Stimulated activated CD4-positive, alpha-beta T cell treated with anti-CD3 and anti-CD28 coated beads, TNF-alpha, amount 100 ng/mL, for 48 hours (primary cell): Measurements from ENCODE around the gene WIPF2.
A peak's percentile ranks its signal among the peaks of the same experiment; 100 is the strongest.

Source experiments
- DNase-seq, 3 donors: peaks; one replicate each; pipeline ENCODE4 v3.0.0-alpha.2; 2020; ENCODE audit warnings: low read depth in 3 of 3

WIPF2 gene

GRCh38 chr17:40313668-40314583 lies 94.8 kb downstream of the WIPF2 start:
- no peak for DNase-seq

DNA sequence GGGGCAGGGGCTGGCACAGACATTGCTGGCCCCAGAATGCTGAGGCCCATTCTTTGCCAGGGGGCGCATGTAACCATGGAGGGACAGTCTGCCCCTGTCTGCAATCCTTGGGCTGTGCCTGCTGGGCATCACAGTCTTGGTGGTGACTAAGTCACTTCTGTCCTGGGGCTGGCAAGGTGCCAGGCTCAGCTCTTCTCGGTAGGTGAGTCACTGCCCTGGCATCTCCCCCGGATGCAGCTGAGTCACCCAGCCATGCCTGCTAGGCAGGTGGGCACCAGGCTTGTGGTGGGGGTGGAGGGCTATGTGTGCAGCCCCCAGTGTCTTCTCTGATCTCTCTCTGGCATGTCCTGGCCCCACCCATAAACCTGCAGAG lies 95.5 kb downstream of the WIPF2 start:
- DNase-seq: peak; percentile 67 to 80 (median 74)

- no peak for DNase-seq
Measured at GRCh38 chr17:40315206-40315605, 96.1 kb downstream of the WIPF2 start.

- DNase-seq: no peak
Measured at GRCh38 chr17:40315678-40316570, 96.8 kb downstream of the WIPF2 start.

DNA sequence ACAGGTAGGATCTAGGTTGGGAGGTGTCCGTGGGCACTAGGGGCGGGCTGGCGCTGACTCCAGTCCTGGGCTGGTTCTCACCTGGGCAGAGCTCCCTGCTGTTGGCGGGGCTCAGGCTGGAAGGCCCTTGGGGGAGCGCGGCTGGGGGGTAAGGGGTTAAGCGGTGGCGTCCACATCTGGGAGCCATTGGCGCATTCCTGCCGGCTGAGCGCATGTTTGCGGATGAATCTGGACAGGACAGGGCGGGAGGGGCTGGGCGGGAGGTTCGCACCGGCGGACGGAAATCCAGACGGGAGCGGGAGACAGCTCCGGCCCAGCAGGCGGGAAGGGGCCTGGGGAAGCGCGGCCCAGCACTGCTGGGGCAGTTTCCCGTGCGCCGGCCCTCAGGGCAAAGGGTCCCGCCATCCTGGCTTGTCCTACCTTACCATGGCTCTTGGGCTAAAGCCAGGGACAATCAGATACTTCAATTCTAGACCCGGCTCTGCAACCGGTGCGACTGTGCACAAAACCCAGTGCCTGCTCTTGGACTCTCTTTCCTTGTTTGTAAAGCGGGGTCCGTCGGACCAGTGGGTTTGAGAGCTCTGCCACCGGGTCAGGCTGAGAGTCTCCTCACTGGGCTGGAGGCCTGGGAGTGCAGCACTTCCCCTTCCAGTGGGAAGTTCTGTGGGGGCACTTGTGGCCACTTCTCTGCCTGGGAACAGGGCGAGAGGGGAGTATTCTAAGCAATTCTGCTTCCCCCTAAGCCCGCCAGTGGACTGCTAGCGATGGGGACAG lies 97.7 kb downstream of the WIPF2 start:
- DNase-seq: no peak

- DNase-seq: no peak
Measured at GRCh38 chr17:40317345-40317873, 98.3 kb downstream of the WIPF2 start.

DNA sequence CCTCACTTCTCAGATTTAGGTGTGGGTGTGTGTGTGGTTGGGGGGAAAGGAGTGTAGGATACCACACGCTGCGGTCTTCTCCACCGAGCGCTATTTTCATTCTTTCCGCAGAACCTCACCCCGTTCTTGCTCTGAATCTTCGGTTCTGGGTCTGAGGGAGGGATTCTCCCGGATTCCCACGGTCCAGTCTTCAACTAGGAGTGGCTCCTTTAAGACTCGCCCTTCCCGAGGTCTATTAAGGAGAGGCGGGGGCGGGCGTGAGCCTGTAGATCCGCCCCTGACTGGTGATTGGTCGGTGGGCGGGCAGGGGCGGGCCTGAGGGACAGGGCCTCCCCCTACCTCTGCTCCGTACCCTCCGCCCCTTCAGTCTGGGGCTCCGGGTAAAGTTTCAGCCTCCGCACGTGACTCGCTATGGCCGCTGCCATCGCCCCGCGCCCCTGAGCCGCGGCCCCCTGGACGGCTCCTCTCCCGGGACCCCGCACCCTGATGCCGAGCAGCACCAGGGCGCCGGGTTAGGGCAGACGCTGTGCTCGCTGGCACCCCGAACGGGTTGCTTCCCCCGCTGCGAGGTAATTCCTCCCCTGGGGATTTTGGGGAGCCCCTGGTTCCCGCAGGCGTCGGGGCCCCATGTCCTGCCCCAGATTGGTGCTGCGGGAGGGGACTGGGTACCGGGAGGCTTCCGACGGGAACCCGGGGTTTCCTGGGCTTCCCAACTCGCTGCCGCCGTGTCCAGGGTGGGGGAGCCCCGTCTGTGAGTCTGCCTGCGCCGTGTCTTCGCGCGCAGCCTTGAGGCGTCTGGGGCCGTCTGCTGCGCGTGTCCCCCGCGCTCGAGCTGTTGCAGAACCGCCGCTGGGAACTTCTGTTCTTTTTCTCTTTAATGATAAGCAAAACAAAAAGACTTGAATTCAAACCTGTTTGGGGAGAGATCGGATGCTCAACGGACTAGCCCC lies 99.1 kb downstream of the WIPF2 start:
- peak; percentile 86 to 93 (median 89) for DNase-seq

DNA sequence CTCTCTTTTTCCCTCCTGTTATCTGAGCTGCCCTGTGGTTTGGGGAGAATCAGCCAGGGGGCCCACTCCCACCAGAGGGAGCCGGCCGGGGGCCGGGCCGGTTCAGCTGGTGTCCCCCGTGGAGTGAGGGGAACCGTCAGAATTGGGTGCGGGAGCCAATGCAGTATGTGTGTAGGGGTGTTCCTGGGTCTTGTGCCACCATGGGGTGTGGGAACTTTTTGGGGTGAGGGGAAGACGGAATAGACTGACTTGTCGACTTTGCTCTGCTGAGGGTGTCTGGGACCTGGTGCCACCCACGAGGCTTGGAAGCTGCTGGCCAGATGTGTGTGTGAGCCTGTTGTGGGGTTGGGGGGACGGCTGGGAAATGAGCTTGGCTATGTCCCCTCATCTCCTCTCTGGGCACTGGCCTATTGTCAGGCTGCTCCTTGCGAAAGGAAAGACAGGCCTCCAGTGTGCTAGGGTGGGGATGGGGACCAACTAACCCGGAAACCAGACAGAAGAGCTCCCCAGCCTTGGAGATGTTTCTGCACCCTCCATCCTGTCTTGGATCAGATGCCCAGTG lies 99.8 kb downstream of the WIPF2 start:
- no peak for DNase-seq

GRCh38 chr17:40319651-40320540 lies 100.8 kb downstream of the WIPF2 start:
- no peak for DNase-seq

DNA sequence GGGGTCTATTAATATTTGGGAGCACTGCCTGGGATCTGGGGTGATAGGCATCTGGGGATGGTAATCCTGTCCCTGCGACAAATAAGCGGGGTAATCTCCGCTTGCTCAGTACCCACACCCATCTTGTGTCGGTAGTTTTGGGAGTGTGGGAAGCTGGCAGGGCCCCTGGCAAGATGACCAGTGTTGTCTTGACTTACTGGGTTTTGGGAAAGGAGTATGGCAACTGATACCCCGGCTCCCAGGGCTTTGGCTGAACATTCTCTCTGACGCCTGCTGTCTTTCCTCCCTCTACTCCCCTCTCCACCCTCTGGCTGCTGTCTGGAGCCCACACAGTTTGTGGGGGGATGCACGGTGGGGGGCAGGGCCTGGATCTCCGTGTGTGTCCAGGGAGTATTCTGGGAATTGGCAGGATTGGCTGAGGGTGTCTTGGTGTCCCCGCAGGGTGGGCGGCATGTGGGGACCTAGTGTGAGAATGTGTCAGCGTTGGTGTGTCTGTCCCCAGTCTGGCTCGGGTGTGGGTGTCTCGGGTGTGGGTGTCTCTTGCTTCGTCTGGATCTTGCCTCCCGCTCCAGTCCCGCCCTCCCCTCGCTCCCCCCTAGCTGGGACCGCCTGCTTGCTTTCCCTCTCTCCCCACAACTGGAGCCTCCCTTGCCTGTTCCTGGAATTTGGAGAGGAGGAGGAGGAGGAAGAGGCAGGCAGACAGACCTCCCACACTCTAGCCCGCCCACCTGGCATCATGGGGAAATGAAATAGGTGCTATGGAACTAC lies 101.8 kb downstream of the WIPF2 start:
- no peak for DNase-seq

DNA sequence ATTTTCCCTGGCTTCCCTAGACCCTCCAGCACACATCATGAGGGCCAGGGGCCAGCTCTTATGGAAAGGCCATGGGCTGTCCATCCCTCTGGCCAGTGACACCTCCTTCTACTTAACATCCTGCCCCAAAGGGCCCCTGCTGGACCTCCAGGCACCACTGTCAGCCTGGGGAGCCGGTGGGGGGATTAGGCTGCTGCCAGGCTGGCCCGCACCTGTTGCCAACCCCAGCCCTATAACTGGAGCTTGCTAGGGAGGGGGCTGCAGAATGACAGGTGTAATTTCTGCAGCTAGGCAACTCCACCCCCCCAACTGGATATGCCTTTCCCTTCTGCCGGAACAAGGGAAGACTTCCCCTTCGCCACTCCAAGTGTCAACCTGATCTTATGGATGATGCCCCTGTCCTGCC lies 102.4 kb downstream of the WIPF2 start:
- DNase-seq: no peak

DNA sequence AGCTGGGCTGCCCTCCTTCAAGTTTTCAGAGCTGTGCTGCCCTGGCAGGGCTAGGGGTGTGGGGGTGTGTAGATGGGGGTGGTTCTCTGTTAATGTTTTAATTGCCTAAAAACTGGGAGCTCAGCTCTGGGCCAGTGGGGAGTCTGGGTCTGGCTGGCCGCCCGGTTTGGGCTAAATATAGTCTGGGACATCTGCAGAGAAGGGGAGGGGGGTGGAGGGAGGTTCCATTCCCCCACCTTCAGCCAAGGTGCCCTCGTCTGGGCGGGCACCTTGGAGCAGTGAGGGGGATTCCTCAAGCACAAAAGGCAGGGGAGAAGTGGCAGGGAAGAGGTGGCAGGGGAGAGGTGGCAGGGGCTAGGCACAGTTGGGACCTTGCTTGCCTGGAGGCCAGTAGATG lies 102.9 kb downstream of the WIPF2 start:
- DNase-seq: no peak

- peak; percentile 62 to 76 (median 64) for DNase-seq
Measured at GRCh38 chr17:40322358-40323315, 103.5 kb downstream of the WIPF2 start.

DNA sequence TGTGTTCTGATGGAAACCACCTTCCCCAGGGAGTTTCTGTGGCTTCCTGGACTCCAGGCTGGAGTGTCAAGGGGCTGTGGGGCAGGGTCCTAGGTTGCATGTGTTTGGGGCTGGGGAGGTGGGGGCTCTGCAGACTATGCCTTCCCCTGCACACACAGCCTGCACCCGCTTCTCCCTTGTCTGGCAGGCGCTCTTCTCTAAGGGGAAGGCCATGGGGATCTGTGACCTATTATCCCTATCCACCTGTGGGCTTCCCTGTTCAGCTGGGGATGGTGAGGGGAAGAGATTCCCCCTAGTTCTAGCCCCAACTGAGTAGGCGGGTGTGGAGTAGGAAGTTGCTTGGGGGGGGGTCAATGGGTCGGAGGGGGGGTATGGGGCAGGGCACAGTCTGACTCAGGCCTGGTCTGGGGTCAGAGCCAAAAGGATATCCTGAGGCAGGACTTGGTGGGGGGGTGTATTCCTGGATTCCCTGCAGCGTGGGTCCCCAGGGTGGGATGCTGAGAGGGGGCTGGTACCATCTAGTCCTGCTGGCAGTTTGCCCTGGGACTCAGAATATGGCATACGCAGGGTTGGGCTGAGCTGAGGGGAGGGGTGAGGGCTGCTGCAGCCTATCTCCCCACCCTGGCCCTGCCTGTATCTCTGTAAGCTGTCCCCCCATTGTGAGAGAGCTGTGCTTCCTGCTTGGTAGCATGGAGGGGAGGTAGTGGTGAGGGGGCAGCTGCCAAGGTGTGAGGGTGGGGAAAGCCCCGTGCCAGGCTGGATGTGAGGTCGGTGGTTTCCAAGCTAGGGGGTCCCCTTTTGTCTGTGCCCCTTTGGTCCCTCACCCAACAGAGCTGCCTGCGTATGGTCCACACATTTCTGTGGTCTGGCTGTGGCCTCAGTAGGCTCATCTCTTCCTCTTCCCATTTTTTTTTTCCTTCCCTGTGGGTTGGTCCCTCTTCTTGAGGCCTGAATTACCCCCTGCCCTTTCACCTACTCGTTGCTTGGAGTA lies 104.6 kb downstream of the WIPF2 start:
- no peak for DNase-seq

- no peak for DNase-seq
Measured at GRCh38 chr17:40325156-40326013, 106.3 kb downstream of the WIPF2 start.
